ENCODE results near the gene PTH1R.

DNA sequence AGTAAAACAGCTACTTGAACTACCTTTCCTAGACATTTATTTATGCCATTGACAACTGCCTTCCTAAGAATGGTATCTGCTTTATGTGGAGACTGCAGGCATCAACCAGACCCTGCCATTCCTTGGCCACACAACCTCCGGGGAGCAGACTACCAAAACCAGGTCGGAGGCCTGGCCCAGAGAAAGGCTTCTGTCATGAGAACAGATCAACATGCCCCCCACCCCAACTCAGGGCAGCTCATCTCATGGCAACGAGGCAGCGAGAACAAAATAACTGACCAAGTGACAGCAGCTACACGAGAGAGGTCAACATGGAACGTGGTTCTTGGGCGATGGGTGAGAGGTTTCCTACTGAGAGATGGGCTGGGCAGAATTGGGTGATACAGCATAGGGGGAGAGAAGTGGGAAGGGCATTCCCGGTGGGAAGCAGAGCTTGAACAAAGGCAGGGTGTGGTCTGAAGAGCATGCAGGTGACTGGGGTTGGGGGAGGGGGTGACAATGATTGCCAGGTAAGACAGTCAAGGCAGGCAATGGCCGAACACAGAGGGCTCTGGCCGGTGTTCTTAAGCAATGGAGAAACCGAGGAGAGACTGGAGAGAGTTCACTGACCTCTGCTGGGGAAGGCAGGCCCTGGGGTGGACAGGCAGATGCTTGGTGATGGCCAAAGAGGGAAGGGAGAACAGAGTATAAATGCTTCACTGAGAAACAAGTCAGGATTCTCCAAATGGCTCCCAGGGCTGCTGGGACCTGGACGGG, 65.1 kb downstream of the PTH1R start:
- TF ChIP-seq, protein P1, sequence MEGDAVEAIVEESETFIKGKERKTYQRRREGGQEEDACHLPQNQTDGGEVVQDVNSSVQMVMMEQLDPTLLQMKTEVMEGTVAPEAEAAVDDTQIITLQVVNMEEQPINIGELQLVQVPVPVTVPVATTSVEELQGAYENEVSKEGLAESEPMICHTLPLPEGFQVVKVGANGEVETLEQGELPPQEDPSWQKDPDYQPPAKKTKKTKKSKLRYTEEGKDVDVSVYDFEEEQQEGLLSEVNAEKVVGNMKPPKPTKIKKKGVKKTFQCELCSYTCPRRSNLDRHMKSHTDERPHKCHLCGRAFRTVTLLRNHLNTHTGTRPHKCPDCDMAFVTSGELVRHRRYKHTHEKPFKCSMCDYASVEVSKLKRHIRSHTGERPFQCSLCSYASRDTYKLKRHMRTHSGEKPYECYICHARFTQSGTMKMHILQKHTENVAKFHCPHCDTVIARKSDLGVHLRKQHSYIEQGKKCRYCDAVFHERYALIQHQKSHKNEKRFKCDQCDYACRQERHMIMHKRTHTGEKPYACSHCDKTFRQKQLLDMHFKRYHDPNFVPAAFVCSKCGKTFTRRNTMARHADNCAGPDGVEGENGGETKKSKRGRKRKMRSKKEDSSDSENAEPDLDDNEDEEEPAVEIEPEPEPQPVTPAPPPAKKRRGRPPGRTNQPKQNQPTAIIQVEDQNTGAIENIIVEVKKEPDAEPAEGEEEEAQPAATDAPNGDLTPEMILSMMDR (IDR thresholded peaks at IDR 0.05; ENCODE audit: low read depth, low read length, poor library complexity, severe bottlenecking): no peak
- TF ChIP-seq EZH2phosphoT487 (IDR thresholded peaks at IDR 0.05; ENCODE audit: borderline replicate concordance, low read length): no peak
